GOT3 (cell line): ENCODE data around the gene BET1.

Experiments
- DNase-seq: peaks from one replicate; lab custom pipeline; 2025; ENCODE audit warnings: mixed read lengths; lab: John Stamatoyannopoulos, UW

The BET1 gene

DNA sequence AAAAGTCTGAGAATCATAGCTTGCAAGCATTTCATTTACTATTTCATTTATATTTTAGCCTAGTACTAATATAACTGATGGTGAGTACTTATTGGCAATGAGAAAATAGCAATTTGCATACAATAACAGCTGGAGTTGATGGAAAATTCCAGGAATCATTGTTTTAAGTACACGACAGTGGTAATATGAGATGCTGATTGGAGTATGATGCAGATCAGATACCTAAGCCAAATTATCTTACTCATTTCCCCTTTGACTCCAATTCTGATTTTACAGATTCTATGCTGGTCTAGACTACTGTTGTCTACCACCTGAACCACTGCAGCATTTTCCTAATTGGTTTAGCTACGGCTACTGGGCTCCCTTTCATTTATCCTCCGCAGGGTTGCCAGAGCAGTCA, 45.9 kb downstream of the BET1 start:
- no peak for DNase-seq

DNA sequence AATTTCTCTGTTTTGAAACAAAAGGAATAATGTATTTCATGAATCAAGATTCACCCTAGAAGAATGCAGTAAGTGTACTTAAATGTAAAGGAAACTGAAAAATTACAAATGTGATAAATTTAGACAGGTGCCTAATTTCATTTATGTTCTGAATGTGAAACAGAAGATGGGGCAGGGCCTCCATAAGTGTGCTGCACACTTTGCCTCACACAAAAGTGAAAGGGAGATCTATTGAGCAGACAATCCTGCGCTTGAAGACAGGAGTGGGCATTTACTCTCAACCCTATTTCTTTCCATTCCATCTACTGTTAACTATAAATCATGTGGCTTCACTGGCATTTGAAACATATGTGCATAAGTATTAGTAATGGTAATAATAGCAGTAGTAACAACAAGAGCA, 46.4 kb downstream of the BET1 start:
- no peak for DNase-seq

DNA sequence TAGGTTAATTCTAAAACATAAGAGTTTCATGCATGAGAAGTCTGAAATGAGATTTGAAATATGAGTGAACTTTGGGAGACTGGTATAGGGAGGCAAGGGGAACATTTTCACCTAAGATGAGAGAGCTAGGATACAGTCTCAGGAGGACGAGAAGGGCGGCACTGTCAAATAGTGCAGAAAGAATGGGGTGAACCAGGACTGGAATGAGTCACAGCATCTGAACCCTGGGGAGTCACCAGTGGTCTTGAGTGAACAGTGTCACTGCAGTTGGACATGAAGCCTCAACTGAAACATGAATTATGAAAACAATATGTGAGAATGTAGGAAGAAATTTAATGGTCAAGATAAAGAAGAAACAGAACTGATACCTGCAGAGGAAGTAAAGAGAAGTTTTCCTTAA, 48.9 kb downstream of the BET1 start:
- no peak for DNase-seq

DNA sequence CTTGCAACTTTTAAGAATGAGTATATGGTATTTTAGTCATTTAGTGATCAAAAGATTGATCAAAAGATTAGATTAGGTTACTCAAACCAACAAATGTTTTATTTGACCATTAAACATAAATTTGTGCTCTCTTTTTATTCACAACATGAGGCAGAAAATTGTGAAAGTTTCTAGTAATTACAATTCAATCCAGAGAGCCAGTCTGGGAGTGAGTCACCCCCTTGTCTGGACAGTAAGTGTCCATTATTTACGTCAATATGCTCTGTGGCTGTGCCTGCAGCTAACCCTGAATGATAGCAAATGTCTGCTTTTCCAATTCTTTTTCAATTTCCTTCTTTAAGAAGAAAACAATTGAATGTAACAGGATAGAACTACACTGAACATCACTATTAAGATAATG, 54.7 kb downstream of the BET1 start:
- no peak for DNase-seq

DNA sequence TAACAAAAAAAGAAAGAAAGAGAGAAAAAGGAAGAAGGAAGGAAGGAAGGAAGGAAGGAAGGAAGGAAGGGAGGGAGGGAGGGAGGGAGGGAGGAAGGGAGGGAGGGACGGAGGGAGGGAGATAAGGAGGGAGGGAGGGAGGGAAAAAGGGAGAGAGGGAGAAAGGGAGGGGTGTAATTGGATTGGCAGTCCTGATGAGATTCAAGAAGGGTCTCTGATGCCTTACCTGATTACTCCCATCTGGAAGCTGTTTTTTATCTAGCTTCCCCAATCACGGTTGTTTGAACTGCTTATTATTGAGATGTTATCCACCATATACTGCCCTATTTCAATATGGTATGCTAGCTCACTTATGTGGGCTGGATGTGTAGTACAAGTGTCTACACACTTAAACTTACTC, 55.3 kb downstream of the BET1 start:
- DNase-seq, result no peak

DNA sequence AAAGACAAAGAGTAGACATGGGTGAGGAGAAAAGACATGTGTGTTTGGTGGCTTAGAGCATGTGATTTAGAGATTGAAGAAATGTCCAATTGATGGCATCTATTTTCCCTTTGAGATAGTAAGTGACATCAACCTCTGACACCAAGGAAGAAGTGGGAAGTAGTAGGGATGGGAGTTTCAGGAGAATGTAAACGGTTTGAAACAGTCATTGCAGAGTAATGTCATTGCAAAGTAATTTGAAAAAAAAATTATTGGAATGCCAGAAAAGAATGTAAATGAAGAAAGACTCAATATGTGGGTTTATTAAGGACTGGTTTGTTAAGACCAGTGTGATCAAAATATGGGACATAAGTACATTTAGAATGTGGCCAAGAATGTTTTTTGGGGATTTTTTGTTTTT, 56.0 kb downstream of the BET1 start:
- no peak for DNase-seq

DNA sequence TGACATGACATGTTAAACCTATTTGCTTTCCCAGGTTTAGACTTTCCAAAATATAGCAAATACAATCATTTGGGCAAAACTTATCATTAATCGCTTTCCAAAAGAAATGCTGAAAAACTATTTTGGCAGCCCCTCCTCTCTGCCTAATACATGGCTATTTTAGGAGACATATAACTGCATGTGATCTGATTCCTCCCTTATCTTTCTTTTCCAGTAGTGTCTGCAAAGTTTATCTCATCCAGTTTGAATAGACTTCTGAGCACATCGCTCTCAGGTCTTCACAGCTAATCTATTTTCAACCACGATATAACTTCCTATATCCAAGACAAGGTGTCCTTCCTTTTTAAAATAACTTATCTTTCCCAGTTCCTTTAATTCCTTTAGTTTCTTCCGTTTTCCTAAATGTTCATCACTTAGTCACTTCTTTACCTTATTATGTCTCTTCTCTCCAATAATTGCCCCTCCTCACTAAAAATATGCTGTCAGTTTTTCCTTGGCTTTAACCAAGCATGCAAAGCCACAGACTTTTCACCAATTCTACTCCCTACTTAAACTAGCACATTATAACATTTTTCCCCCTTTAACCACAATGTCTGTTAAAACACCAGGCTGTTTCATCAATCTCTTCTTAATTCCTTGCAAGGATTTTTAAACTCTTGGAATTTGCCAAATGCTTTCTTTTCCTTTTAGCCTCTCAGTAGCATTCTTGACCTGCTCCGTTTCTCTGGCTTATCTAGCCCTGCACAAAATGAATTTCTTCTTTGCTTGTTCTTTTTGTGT, 58.2 kb downstream of the BET1 start:
- no peak for DNase-seq

DNA sequence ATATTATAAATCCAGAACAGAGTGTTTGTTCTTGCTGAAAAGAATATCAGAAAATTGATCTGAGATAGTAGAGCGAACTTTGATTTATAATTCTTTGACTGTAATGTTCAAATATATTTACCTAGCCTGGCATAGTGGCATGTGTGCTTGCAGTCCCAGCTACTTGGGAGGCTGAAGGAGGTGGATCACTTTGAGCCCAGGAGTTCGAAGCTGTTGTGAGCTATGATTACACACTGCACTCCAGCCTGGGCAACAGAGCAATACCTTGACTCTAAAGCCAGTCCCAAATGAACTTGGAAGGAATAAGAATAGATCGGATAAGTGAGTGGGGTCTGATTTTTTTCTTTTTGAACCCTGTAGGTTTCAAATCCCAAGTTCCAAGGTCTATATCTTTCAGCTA, 59.1 kb downstream of the BET1 start:
- no peak for DNase-seq

DNA sequence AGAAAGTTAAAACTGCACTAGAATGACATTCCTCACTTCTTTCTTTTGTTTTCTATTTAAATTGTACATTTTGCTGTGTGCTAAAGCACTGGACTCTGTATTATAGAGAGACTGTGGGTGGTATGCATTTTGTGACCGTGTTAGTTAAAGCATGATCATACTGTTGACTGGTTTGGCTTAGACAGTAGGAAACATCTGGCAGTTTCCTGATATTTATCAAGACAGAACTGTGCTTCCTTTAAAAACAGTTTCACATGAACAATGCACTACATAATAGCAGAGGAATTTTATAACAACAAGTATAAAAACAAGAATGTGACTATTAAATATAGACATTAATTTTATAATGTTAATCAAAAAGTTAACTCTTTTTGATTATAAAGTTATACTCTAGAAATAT, 59.5 kb downstream of the BET1 start:
- no peak for DNase-seq

DNA sequence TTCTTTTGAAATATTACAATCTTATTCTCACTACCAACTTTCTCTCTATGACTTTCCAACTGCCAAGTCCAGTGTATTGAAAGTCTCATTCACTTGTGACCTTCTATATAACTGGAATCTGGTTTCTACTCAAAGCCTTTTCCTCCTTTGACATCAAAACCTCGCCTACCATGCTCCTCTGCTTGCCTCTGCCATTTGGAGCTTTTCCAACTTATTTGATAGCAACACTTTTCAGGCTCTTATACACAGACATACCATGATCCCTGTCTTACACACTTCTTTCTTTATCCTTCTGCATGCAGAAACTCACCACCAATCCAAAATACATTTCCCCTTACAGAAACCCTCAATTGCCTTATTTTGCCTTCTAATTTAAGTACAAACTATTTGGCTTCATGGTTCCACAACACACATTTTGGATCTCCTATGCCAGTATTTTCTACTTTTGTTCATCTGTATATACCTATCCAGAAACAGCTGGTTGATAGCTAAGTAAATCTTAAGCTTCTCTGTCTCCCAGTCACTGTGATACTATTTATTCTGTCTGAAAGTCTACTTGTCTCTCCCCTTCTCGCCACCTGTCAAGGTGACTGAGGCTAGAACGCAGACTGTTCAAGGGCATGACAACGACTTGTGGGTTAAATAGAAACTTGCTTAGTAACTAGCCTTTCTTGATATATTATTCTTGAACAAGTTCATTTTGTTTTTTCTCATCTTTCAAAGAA, 60.2 kb downstream of the BET1 start:
- no peak for DNase-seq
